B cell (primary cell): ENCODE data around the gene WFDC1. TPM values are rescaled to one million over a fixed set of nuclear protein-coding genes. Genes with fewer than 3 reads are reported as not detected.
"Not testable (repeated sequence)": the region's sequence is repeated elsewhere in the genome, so short reads cannot be mapped to it uniquely, and the experiment has no call there.

Experiments used
- ATAC-seq: fragments of 200-7000 bp; cut with Tn5 transposase; one replicate; pipeline ENCODE4 v1.10.0; 2021; ENCODE audit warnings: low read depth, mild to moderate bottlenecking, moderate number of reproducible peaks, moderate library complexity
- CTCF ChIA-PET: fragments of 350-600 bp; sonication (Branson Sonifier 250); formaldehyde crosslinking; loops from one replicate; lab custom pipeline; 2021; ENCODE audit warnings: antibody characterized with exemption, inconsistent platforms; lab: Charles Lee
- POLR2A ChIA-PET: fragments of 350-600 bp; sonication (Branson Sonifier 250); formaldehyde crosslinking; loops from one replicate; lab custom pipeline; 2021; ENCODE audit warnings: antibody characterized with exemption; lab: Charles Lee
- DNase-seq: peaks from one replicate; pipeline ENCODE4 v3.0.0; 2013
- H2AFZ ChIP-seq: 2 replicates; pipeline ENCODE4 v1.6.1; 2012; ENCODE audit warnings: mild to moderate bottlenecking, low read depth, low read length; ENCODE audit not compliant: insufficient read depth, poor library complexity, severe bottlenecking
- H3K27ac ChIP-seq, 2 donors: 1 replicate in 1 of 2; 2 replicates in 1 of 2; pipeline ENCODE4 v1.5.1; 2012 to 2013; ENCODE audit warnings: low read length in 2 of 2, mild to moderate bottlenecking in 2 of 2, moderate library complexity in 1 of 2
- H3K27me3 ChIP-seq, 4 experiments: fragments of 200-600 bp in 1 of 4; sonication (generic) in 1 of 4; replicated peaks in 1 of 4; 1 replicate in 2 of 4; 2 replicates in 2 of 4; pipeline versions ENCODE4 v1.6.1 to v1.7.0; 2013 to 2016; ENCODE audit warnings: low read length in 3 of 4, mild to moderate bottlenecking in 2 of 4, mixed read lengths in 1 of 4, moderate library complexity in 1 of 4; ENCODE audit not compliant: insufficient read depth in 4 of 4, control insufficient read depth in 3 of 4; ENCODE audit errors: control extremely low read depth in 1 of 4
- H3K36me3 ChIP-seq, 2 experiments: replicated peaks in 1 of 2; 1 replicate in 1 of 2; 2 replicates in 1 of 2; pipeline versions ENCODE4 v1.6.1 to v1.7.1; 2013; ENCODE audit warnings: low read length in 1 of 2; ENCODE audit not compliant: insufficient read depth in 2 of 2, control insufficient read depth in 1 of 2; ENCODE audit errors: control extremely low read depth in 1 of 2, extremely low read depth in 1 of 2
- H3K4me1 ChIP-seq, 2 donors: fragments of 200-600 bp in 1 of 2; sonication (generic) in 1 of 2; 1 replicate in 1 of 2; 2 replicates in 1 of 2; pipeline versions ENCODE4 v1.5.1 to v1.6.1; 2013 to 2017; ENCODE audit warnings: low read length in 2 of 2; ENCODE audit not compliant: control insufficient read depth in 2 of 2, insufficient read depth in 2 of 2
- H3K4me2 ChIP-seq: replicated peaks from 2 replicates; pipeline ENCODE3; 2012; ENCODE audit warnings: mild to moderate bottlenecking, low read depth, low read length; ENCODE audit not compliant: poor library complexity, severe bottlenecking
- H3K4me3 ChIP-seq, 5 experiments: fragments of 200-600 bp in 1 of 5; sonication (generic) in 1 of 5; 1 replicate in 3 of 5; 2 replicates in 2 of 5; pipeline versions ENCODE4 v1.5.1 to v1.7.0; 2011 to 2016; ENCODE audit warnings: low read length in 4 of 5, mild to moderate bottlenecking in 4 of 5, low read depth in 2 of 5, control low read depth in 1 of 5, moderate library complexity in 1 of 5; ENCODE audit not compliant: insufficient read depth in 1 of 5; ENCODE audit errors: control extremely low read depth in 1 of 5, extremely low read depth in 1 of 5
- H3K79me2 ChIP-seq: fragments of 200-600 bp; sonication (generic); one replicate; pipeline ENCODE4 v1.6.0; 2016; ENCODE audit warnings: low read length; ENCODE audit not compliant: control insufficient read depth, insufficient read depth
- H3K9ac ChIP-seq: fragments of 200-600 bp; sonication (generic); 2 replicates; pipeline ENCODE4 v1.6.1; 2017; ENCODE audit warnings: mild to moderate bottlenecking, low read length, moderate library complexity
- H3K9me3 ChIP-seq, 3 donors: one replicate each; pipeline versions ENCODE4 v1.6.1 to v1.7.1; 2013; ENCODE audit warnings: low read length in 2 of 3; ENCODE audit not compliant: control insufficient read depth in 2 of 3, insufficient read depth in 1 of 3; ENCODE audit errors: control extremely low read depth in 1 of 3
- H4K20me1 ChIP-seq: 2 replicates; pipeline ENCODE4 v1.6.0; 2012; ENCODE audit warnings: mild to moderate bottlenecking, low read length; ENCODE audit not compliant: insufficient read depth, control insufficient read depth, poor library complexity, severe bottlenecking
- H3K27ac Mint-ChIP-seq: one replicate; pipeline ENCODE4 v1.8.0; 2021; ENCODE audit warnings: mixed read lengths
- H3K27me3 Mint-ChIP-seq: one replicate; pipeline ENCODE4 v1.8.0; 2021; ENCODE audit warnings: mixed read lengths
- H3K4me1 Mint-ChIP-seq: one replicate; pipeline ENCODE4 v1.8.0; 2021; ENCODE audit warnings: mixed read lengths
- H3K4me3 Mint-ChIP-seq: one replicate; pipeline ENCODE4 v1.8.0; 2021; ENCODE audit warnings: mixed read lengths
- H3K9me3 Mint-ChIP-seq: one replicate; pipeline ENCODE4 v1.8.0; 2022; ENCODE audit warnings: mixed read lengths; ENCODE audit not compliant: insufficient read depth
- EZH2 ChIP-seq: IDR thresholded peaks from 2 replicates; pipeline ENCODE4 v1.6.1; 2012; ENCODE audit warnings: borderline replicate concordance, low read depth, mild to moderate bottlenecking, moderate library complexity, low read length; ENCODE audit not compliant: insufficient read depth, poor library complexity, severe bottlenecking
- WGBS: methylation state at CpG from one replicate; pipeline ENCODE4 v1.1.5; 2013; ENCODE audit warnings: missing lambda C conversion rate; ENCODE audit not compliant: insufficient coverage; 5-methylcytosine and 5-hydroxymethylcytosine counted together
- intact Hi-C: fragments of 100-400 bp; cut with micrococcal nuclease; formaldehyde crosslinking; loops from one replicate; pipeline ENCODE4 v1.10.0; 2022
- polyA plus RNA-seq: library from polyadenylated mRNA; depleted of rRNA; stranded (reverse); fragments of >200 nt; gene quantifications from 2 replicates; pipeline ENCODE4 v1.2.3, GENCODE V29; 2012
- total RNA-seq, 2 donors: library from RNA; stranded (reverse); fragments of 120-200 nt in 1 of 2; gene quantifications; 1 replicate in 1 of 2; 2 replicates in 1 of 2; pipeline versions ENCODE4 v1.2.3 to v1.2.4, GENCODE V29; 2013 to 2022
- TF ChIP-seq, protein P1 (sequence below): fragments of 200-600 bp; IDR thresholded peaks from one replicate; pipeline ENCODE4 v1.8.0; 2022; ENCODE audit warnings: antibody characterized with exemption, mild to moderate bottlenecking

WFDC1 gene
- total and polyA plus RNA-seq, 2 donors (not counting 1 experiment from before 2014, with no cell fraction given): not detected

DNA sequence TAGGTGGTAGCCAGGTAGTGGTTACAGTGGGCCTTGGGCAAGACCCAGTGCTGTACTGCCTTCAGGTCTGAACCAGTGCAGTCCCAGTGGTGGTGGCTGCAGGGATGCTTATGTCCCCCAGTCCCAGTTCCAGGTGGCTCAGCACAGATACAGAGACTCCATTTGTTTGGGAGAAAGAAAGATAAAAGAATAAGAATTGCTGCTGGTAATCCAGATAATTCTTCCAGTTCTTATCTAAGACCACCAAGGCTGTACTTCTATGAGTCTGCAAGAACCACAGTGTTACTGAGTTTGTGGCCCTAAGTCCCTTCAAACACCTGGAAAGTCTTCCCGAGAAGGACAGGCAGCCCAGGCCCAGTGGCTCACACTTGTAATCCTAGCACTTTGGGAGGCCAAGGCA lies 39.8 kb downstream of the WFDC1 start:
- Histone ChIP-seq H4K20me1 (no peaks in the 10 kb centered on the region), H3K9me3 (peaks cover 0 to 22% (median 0%) of the 10 kb centered on the region in 3 donors), H3K9ac (no peak overlapping the region), H3K4me2 (no peak overlapping the region), H3K4me3 (no peak overlapping the region), H3K36me3 (no peaks in the 10 kb centered on the region), H3K4me1 (no peaks in the 10 kb centered on the region), H3K27ac (no peak overlapping the region), H2AFZ (no peak overlapping the region), H3K79me2 (no peaks in the 10 kb centered on the region), H3K27me3 (no peaks in the 10 kb centered on the region)
- Mint-ChIP-seq H3K4me1 (no peaks in the 10 kb centered on the region), H3K27ac (no peak overlapping the region), H3K9me3 (peaks cover 7% of the 10 kb centered on the region), H3K27me3 (peaks cover 24% of the 10 kb centered on the region), H3K4me3 (no peak overlapping the region)
- ChIA-PET POLR2A (no interaction called here), CTCF (no interaction called here)
- WGBS: 89% methylated on average over 1 of the region's 1 CpG
- TF ChIP-seq, protein P1, sequence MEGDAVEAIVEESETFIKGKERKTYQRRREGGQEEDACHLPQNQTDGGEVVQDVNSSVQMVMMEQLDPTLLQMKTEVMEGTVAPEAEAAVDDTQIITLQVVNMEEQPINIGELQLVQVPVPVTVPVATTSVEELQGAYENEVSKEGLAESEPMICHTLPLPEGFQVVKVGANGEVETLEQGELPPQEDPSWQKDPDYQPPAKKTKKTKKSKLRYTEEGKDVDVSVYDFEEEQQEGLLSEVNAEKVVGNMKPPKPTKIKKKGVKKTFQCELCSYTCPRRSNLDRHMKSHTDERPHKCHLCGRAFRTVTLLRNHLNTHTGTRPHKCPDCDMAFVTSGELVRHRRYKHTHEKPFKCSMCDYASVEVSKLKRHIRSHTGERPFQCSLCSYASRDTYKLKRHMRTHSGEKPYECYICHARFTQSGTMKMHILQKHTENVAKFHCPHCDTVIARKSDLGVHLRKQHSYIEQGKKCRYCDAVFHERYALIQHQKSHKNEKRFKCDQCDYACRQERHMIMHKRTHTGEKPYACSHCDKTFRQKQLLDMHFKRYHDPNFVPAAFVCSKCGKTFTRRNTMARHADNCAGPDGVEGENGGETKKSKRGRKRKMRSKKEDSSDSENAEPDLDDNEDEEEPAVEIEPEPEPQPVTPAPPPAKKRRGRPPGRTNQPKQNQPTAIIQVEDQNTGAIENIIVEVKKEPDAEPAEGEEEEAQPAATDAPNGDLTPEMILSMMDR: no peak
- TF ChIP-seq EZH2: no peak
- DNase-seq (no peak), ATAC-seq (no peak)
- intact Hi-C loops: no loop called here

DNA sequence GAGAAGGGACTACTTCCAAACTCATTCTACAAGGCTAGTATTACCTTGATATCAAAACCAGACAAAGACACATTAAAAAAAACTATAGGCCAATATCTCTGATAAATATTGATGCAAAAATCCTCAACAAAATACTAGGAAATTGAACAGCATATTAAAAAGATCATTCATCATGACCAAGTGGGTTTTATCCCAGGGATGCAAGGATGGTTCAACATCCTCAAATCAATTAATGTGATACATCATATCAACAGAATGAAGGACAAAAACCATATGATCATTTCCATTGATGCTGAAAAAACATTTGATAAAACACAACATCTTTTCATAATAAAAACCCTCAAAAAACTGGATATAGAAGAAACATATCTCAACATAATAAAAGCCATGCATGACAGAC lies 42.6 kb downstream of the WFDC1 start:
- POLR2A ChIA-PET, ATAC-seq, H3K4me1 ChIP-seq, H3K36me3 ChIP-seq, H3K27ac ChIP-seq, H3K79me2 ChIP-seq, H3K9ac ChIP-seq, intact Hi-C loops, CTCF ChIA-PET, H2AFZ ChIP-seq, H3K4me2 ChIP-seq, H3K4me3 Mint-ChIP-seq, H3K4me3 ChIP-seq, H3K9me3 Mint-ChIP-seq, DNase-seq, H4K20me1 ChIP-seq, H3K4me1 Mint-ChIP-seq, H3K27me3 ChIP-seq, H3K27ac Mint-ChIP-seq: not testable (repeated sequence)
- peaks cover 10% of the 10 kb centered on the region for H3K27me3 Mint-ChIP-seq
- peaks cover 0 to 22% (median 0%) of the 10 kb centered on the region in 3 donors for H3K9me3 ChIP-seq
